ENCODE measurements around the gene FGF14. TPM values are rescaled to one million over a fixed set of nuclear protein-coding genes. Genes with fewer than 3 reads are reported as not detected.
"Not testable (repeated sequence)": the region's sequence is repeated elsewhere in the genome, so short reads cannot be mapped to it uniquely, and the experiment has no call there.

FGF14 gene
- total RNA-seq, 3 donors from 2014 or later (not counting 1 experiment from before 2014, with no cell fraction given) = not detected

DNA sequence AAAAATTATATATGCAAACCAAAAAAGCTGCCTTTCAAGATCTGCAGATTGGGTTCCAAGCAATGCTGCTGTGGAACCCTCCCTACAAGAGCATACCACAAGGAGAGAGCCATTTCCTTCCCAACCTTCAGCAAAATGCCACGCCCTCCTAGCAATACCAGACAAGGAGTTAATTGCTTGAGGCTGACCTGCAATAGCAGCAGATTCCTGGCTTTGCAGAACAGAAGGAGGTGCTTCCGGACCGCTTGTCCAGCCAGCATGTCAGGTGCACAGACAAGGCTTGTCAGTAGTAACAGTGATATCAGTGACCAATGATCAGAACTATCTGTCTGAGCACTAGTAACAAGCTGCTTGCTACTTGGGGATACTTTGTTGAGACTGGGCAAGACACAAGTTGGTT lies 301.6 kb downstream of the FGF14 start:
- Histone ChIP-seq H3K27ac (ENCODE audit: low read length) (no peak overlapping the region), H3K4me1 (ENCODE audit: control insufficient read depth, insufficient read depth, low read length) (no peaks in the 10 kb centered on the region), H3K27me3 (ENCODE audit: control insufficient read depth, insufficient read depth, low read length) (no peaks in the 10 kb centered on the region), H3K36me3 (ENCODE audit: control insufficient read depth, insufficient read depth, low read length) (no peaks in the 10 kb centered on the region), H3K4me3 (ENCODE audit: low read length) (no peak overlapping the region), H3K9me3 (ENCODE audit: control insufficient read depth, insufficient read depth, low read length) (no peaks in the 10 kb centered on the region)
- no peak for DNase-seq
- no peak for ATAC-seq
- Mint-ChIP-seq H3K27me3 (ENCODE audit: low read depth in 2 of 2) (no peaks in the 10 kb centered on the region), H3K9me3 (peaks cover 2 to 3% of the 10 kb centered on the region in 2 donors), H3K4me1 (no peaks in the 10 kb centered on the region), H3K4me3 (no peak overlapping the region), H3K36me3 (no peaks in the 10 kb centered on the region), H3K27ac (no peak overlapping the region)
- WGBS (ENCODE audit: insufficient coverage) = 87% methylated on average over 3 of the region's 3 CpGs
- TF ChIP-seq CTCF (IDR thresholded peaks at IDR 0.05) = no peak
- intact Hi-C loops (cut with micrococcal nuclease) = no loop called here

- Mint-ChIP-seq H3K27me3 (ENCODE audit: low read depth in 2 of 2) (no peaks in the 10 kb centered on the region), H3K9me3 (peaks cover 3 to 4% of the 10 kb centered on the region in 2 donors), H3K4me3 (no peak overlapping the region), H3K4me1 (no peaks in the 10 kb centered on the region), H3K27ac (no peak overlapping the region), H3K36me3 (no peaks in the 10 kb centered on the region)
- Histone ChIP-seq H3K27ac (ENCODE audit: low read length) (no peak overlapping the region), H3K9me3 (ENCODE audit: control insufficient read depth, insufficient read depth, low read length) (no peaks in the 10 kb centered on the region), H3K27me3 (ENCODE audit: control insufficient read depth, insufficient read depth, low read length) (no peaks in the 10 kb centered on the region), H3K4me3 (ENCODE audit: low read length) (no peak overlapping the region), H3K4me1 (ENCODE audit: control insufficient read depth, insufficient read depth, low read length) (no peaks in the 10 kb centered on the region), H3K36me3 (ENCODE audit: control insufficient read depth, insufficient read depth, low read length) (no peaks in the 10 kb centered on the region)
- no peak for TF ChIP-seq CTCF (IDR thresholded peaks at IDR 0.05)
- intact Hi-C loops (cut with micrococcal nuclease) = no loop called here
- whole genome bisulfite sequencing (ENCODE audit: insufficient coverage) = 34% methylated on average over 5 of the region's 5 CpGs
- ATAC-seq = no peak
- no peak for DNase-seq
These were observed 304.1 kb downstream of the FGF14 start for GRCh38 chr13:102097708-102098107.

- H3K27me3 Mint-ChIP-seq (ENCODE audit: low read depth in 2 of 2); H3K4me3 Mint-ChIP-seq; H3K4me1 Mint-ChIP-seq; H3K4me3 ChIP-seq (ENCODE audit: low read length); H3K27me3 ChIP-seq (ENCODE audit: control insufficient read depth, insufficient read depth, low read length); ATAC-seq; H3K27ac ChIP-seq (ENCODE audit: low read length); H3K4me1 ChIP-seq (ENCODE audit: control insufficient read depth, insufficient read depth, low read length); H3K36me3 ChIP-seq (ENCODE audit: control insufficient read depth, insufficient read depth, low read length); H3K27ac Mint-ChIP-seq; H3K9me3 Mint-ChIP-seq; H3K9me3 ChIP-seq (ENCODE audit: control insufficient read depth, insufficient read depth, low read length); DNase-seq; intact Hi-C loops (cut with micrococcal nuclease); H3K36me3 Mint-ChIP-seq: not testable (repeated sequence)
These were observed 308.6 kb downstream of the FGF14 start for GRCh38 chr13:102093288-102093687.

- DNase-seq (no peak), ATAC-seq (no peak)
- no peaks in the 10 kb centered on the region for H3K27me3 Mint-ChIP-seq (ENCODE audit: low read depth in 2 of 2)
- H3K4me1 Mint-ChIP-seq = no peaks in the 10 kb centered on the region
- H3K9me3 ChIP-seq (ENCODE audit: control insufficient read depth, insufficient read depth, low read length) = no peaks in the 10 kb centered on the region
- H3K9me3 Mint-ChIP-seq = peaks cover 2 to 4% of the 10 kb centered on the region in 2 donors
- 51% methylated on average over 3 of the region's 3 CpGs for WGBS (ENCODE audit: insufficient coverage)
- no peak overlapping the region for H3K4me3 Mint-ChIP-seq
- H3K27ac ChIP-seq (ENCODE audit: low read length) = no peak overlapping the region
- TF ChIP-seq CTCF (IDR thresholded peaks at IDR 0.05) = no peak
- intact Hi-C loops (cut with micrococcal nuclease) = no loop called here
- no peaks in the 10 kb centered on the region for H3K36me3 Mint-ChIP-seq
- no peaks in the 10 kb centered on the region for H3K4me1 ChIP-seq (ENCODE audit: control insufficient read depth, insufficient read depth, low read length)
- H3K27me3 ChIP-seq (ENCODE audit: control insufficient read depth, insufficient read depth, low read length) = no peaks in the 10 kb centered on the region
- H3K27ac Mint-ChIP-seq = no peak overlapping the region
- no peaks in the 10 kb centered on the region for H3K36me3 ChIP-seq (ENCODE audit: control insufficient read depth, insufficient read depth, low read length)
- H3K4me3 ChIP-seq (ENCODE audit: low read length) = no peak overlapping the region
These were observed 310.6 kb downstream of the FGF14 start for GRCh38 chr13:102091231-102091630.

Data from natural killer cell (primary cell).